Activated effector memory CD4-positive, alpha-beta T cell treated with anti-CD3 and anti-CD28 coated beads, Interleukin-2, amount 50 U/mL, for 16 hours (primary cell): Measurements from ENCODE around the gene LZIC.

ENCODE experiments used
- DNase-seq: peaks from one replicate; pipeline ENCODE4 v3.0.0-alpha.2; 2020

The LZIC gene

GRCh38 chr1:9910076-9910422, 33.1 kb downstream of the LZIC start, which contains the start of gene CTNNBIP1:
Gene CTNNBIP1, minus strand, starts transcription at chr1:9910269. Its CDS starts 38,205 bp downstream, at chr1:9872064.
- no peak for DNase-seq

GRCh38 chr1:9909234-9910046, 33.8 kb downstream of the LZIC start:
- peak; percentile 73 for DNase-seq

GRCh38 chr1:9908871-9909233, 34.3 kb downstream of the LZIC start:
- DNase-seq: no peak

DNA sequence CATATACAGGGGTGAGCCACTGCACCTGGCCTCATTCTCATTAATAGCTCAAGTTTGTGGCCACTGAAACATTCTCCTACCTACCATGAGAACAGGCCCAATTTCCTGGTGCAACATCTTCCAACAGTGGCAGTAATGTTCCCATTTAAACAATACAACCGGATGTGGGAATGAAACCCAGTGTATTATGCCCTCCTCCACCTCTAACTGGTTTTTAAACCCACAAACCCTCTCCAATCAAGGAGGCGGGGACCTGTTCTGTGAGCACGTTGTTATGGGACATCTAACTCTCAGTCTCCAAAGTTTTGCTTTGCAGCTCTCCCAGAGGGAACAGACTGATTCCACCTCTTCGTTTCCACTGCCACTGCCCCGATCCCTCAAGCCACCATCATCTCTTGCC, 35.8 kb downstream of the LZIC start:
- no peak for DNase-seq

DNA sequence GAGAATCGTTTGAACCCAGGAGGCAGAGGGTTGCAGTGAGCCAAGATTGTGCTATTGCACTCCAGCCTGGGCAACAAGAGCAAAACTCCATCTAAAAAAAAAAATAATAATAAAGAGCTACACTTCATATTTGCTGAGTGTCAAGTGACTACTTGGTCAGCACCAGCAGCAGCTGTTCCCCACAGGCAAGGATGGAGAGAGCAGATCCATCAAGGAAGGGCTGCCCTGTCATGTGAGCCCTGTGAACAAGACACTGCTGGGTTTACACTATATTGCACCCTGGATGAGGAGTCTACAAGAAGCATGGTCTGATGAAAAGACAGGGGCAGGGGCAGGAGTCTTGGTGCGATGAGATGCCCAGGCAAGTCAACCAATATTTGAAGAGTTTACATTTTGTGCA, 36.7 kb downstream of the LZIC start:
- no peak for DNase-seq

DNA sequence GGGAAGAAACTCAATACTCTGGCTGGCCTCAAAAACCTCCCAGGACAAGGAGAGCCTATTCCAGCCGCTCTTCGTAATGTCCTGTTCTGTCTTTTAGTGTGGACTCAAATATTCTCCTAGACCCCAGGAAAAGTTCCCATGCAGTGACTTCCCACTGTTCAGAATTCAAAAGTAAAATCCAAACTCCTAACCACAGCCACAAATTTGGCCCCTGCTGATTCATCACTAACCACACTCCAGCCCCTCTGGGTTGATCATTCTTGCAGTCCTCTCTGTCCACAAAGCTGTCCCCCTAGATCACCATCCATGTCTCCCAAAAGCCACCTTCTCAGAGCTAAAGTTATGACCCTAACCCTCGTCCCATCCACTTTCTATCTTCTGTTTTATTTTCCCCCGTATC, 38.2 kb downstream of the LZIC start:
- no peak for DNase-seq

GRCh38 chr1:9904596-9904995, 38.6 kb downstream of the LZIC start:
- DNase-seq: no peak

DNA sequence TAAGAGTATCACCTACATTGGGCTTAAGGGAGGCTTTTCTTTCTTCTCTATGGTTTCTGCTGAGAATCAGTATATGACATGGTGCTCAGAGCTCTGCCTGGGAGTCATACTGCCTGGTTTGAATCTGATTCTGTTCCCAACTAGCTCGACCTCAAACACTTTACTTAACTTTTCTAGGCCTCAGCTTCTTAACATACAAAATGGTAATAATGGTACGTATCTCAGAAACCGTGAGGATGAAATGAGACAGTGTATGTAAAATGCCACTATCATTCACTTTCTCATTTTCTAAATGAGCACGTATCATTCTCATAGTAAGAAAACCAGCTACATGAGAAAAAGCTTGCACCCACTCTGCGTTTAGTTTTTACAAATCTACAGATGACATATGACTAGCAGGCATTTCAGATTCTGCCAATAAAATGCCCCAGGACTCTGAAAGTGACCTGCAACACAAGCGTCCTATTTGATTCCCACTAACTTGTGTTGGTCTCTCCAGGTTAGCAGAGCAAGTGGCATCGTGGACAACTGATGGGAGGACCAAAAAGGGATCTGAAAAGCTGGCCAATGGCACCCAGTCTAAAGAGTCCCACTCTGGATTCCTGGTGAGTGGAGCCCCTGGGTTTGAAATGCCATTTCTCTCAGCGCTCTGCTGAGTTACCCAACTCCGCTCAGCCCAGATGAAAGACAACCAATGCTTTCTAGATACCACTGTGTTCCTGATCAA, 39.2 kb downstream of the LZIC start:
- DNase-seq: no peak

DNA sequence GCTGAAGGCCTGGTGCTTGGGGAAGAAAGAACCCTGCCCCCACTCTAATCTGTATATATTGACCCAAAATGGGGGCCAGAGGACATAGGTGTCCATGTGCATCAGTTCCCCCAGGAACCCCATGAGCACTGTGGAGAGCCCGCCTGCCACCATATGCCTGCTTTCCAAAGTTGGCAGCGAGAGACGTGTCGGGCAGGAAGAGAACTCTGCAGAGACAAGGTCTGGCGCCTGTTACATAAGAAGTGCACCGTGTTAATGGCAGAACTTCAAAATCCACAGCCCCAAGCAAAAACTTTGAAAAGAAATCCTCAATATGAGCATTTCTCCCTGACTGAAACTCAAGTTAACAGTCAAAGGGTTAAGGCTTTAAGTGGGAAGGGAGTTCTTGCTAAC, 41.1 kb downstream of the LZIC start:
- no peak for DNase-seq

DNA sequence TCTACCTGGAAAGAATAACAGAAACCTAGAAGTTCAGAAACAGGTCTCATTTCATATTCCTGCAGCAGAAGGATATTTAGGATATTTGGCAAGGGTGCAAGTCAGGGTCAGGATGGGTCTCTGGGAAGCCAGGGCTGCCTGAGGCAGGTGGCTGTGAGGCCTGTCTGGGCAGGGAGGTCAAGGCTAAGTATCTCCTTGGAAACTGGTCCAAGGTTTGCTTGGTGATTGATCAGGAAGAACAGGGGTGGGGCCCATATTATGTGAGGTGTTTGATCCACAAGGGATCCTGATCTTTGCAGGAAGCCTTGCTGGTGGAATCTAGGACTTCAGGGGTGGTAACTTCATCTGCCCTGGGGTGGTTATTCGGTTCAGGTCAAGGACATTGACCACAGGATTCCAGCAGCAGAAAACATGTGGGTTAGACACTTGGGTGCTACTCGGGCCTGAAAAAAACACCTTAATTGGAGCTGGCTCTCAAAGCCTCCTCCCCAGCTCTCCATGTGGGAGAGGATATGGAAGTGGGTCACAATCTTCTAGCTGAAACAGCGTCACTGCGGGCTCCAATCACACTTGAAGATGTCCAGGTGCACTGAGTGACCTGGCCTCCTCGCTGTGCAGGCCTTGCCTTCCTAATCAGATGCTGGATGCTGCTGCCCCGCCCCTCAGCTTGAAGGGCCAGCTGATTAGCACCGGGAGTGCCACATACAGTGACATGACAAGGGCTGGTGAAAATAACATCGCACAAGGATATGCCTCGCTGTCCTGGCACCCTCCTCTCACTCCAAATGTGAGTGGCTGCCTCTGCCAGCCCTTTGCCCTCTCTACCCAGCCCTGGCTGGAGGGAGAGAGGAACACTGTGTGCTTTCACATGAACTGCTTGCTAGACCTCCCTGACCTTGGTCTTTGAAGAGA, 41.8 kb downstream of the LZIC start:
- DNase-seq: no peak

GRCh38 chr1:9900142-9901043, 42.8 kb downstream of the LZIC start:
- no peak for DNase-seq

GRCh38 chr1:9894115-9894514, 49.1 kb downstream of the LZIC start:
- DNase-seq: no peak

DNA sequence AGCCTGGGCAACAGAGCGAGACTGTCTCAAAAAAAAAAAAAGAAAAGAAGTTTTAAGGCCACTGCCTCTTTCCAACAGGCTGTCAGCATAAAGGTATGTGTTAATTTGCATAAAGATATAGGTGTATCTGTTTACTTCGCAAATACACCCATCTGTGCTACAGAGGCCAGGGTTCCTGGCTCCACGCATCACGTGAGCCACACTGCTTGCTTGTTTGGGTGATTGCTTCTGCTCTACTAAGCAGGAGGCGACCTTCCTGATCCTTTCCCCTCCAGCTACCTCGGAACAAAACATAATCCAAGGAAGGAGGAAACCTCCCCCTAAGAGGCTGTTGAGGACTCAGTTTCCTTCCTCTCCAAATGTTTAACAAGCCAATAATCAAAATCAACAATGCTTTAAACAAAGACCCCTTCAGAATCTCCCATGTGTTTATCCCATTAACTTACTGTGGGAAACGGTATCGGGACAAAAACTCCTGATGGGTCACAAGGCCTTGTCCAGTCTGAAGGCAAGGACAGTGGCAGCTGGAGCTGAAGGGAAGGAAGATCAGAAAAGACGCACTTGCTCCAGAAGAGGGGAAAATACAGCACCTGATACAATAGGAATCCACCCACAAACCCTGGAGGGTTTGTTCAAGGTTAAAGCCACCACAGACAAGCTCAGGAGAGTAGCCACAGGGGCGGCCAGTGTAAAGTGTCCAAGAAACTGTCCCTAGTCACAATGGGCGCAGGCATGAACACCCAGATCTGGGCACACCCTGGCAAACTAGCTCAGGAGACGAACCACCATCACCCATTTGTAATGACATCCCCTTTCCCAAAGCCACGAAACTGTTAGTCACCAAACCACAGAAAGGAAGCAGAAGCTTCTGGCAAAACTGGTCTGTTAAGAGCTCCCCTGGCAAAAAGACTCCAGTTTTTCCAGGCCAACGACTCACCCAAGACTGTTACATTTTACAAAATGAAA, 50.3 kb downstream of the LZIC start:
- DNase-seq: no peak

- no peak for DNase-seq
Observed at GRCh38 chr1:9891207-9891606, 52.0 kb downstream of the LZIC start.

DNA sequence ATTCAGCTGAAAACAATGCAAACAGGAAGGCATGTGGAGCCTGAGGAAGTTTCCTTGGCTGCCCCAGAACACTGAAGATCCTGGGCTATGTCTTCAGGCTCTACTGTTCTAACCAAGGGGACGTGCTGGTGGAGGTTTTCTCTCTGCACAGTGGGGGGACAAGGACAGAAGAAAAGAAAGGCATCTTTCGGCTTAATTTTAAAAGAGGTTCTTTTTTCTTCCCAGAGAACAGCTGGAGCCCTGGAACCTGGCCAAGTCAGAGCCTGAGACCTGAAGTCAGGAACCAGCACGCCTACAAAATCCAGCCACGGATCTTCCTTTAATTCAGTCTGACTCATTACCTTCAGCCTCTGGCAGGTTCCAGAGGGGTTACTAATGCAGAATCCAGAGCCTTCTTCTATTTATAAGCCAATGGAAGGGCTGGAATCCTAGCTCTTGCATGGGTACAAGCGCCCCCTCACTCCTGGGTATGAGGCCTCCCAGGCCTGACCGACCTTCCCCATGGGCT, 52.9 kb downstream of the LZIC start:
- DNase-seq: no peak

DNA sequence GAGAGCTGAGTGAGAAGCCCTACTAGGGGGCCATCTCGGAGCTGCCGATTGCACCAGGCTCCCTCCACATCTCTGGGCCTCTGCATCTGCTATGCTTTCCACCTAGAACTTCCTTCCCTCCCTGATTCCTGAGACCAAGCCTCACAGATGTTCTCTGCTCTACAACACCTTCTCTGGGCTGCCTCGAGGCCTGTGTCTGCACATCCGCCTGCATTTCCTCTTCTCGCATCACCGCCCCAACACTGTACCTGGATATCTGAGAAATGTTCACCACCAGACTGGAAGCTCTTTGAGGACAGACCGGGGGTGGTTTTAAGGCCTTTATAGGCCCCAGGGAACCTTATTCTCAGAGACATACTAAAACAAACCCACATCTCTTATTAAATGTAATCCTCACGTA, 53.8 kb downstream of the LZIC start:
- no peak for DNase-seq

GRCh38 chr1:9888886-9889285, 54.3 kb downstream of the LZIC start:
- no peak for DNase-seq

GRCh38 chr1:9887070-9887469, 56.1 kb downstream of the LZIC start:
- DNase-seq: no peak

DNA sequence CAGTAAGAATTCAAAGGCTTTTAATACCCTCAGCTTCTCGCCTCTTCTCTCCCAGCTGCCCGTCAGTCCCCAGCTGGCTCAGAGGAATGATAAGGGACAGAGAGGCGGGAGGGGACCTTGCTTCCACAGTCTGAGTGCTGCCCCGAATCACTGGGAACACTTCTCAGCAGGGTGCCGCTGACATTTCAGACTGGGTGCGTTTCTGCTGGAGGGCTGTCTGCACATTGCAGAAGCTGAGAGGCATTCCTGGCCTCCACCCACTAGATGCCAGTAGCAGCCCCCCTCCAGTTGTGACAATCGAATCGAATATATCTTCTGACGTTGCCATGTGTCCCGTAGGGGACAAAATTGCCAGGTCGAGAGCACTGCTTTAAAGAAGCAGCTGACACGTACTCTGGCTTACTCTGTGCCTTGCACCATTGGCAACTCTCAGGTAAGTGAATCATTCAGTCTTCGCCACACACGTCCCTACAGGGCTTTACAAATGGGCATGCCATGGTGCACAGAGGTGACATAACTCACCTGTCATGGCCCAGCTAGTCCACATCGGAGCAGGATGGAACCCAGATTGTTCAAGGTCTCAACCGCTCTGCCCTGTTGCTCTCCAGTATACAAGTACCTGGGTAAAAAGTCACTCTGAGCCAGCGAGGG, 57.0 kb downstream of the LZIC start:
- DNase-seq: no peak

DNA sequence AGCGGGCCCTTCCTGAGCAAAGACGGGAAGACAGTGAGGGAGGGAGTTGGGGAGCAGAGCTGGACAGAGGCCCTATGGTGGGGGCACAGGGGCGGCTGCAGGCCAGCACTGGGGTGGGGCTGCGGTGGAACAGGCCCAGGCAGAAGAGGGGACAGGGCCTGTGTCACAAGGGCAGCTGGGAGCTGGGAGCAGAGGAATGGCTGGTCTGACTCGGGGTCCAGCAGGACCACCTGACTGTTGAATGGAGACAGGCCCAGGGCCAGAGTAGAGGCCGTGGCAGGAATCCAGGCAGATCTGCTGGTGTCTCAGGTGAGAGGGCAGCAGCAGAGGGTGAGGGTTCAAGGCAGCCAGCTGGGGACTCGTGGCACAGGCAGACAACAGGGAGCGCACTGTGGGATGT, 58.4 kb downstream of the LZIC start:
- no peak for DNase-seq
